Spleen (tissue), 11 donors: ENCODE data around the gene EXOC4. TPM values are rescaled to one million over a fixed set of nuclear protein-coding genes. Genes with fewer than 3 reads are reported as not detected.

ENCODE experiments used
- DNase-seq: peaks from one replicate; pipeline ENCODE4 v3.0.0-alpha.2; 2020
- H3K27ac ChIP-seq, 8 donors: fragments of 200-600 bp; sonication (generic) in 7 of 8; 1 replicate in 4 of 8; 2 replicates in 4 of 8; pipeline versions ENCODE4 v1.5.0 to v1.8.0; 2016 to 2021; ENCODE audit warnings: inconsistent platforms in 4 of 8, mild to moderate bottlenecking in 4 of 8, moderate library complexity in 1 of 8
- H3K27me3 ChIP-seq, 7 donors: fragments of 200-600 bp; sonication (generic) in 6 of 7; replicated peaks in 1 of 7; 1 replicate in 4 of 7; 2 replicates in 3 of 7; pipeline versions ENCODE4 v1.5.0 to v1.8.0; 2016 to 2021; ENCODE audit warnings: inconsistent platforms in 3 of 7, mild to moderate bottlenecking in 1 of 7
- H3K36me3 ChIP-seq, 6 donors: fragments of 200-600 bp; sonication (generic) in 5 of 6; 1 replicate in 4 of 6; 2 replicates in 2 of 6; pipeline versions ENCODE4 v1.5.0 to v1.8.0; 2016 to 2021; ENCODE audit warnings: inconsistent platforms in 2 of 6
- H3K4me1 ChIP-seq, 6 donors: fragments of 200-600 bp; sonication (generic) in 5 of 6; 1 replicate in 3 of 6; 2 replicates in 3 of 6; pipeline versions ENCODE4 v1.5.0 to v1.8.0; 2016 to 2021; ENCODE audit warnings: inconsistent platforms in 3 of 6
- H3K4me3 ChIP-seq, 8 donors: fragments of 200-600 bp; sonication (generic) in 7 of 8; 1 replicate in 4 of 8; 2 replicates in 4 of 8; pipeline versions ENCODE4 v1.5.0 to v1.8.0; 2016 to 2021; ENCODE audit warnings: inconsistent platforms in 4 of 8, mild to moderate bottlenecking in 4 of 8, moderate library complexity in 2 of 8
- H3K9me3 ChIP-seq, 8 donors: fragments of 200-600 bp; sonication (generic) in 7 of 8; 1 replicate in 4 of 8; 2 replicates in 4 of 8; pipeline versions ENCODE4 v1.5.0 to v1.8.0; 2016 to 2021; ENCODE audit warnings: inconsistent platforms in 4 of 8
- CTCF ChIP-seq, 11 experiments: fragments of 200-600 bp in 7 of 11; fragments of 450-650 bp in 4 of 11; sonication (generic) in 4 of 11; IDR thresholded peaks in 8 of 11; conservative IDR thresholded peaks in 3 of 11; 1 replicate in 7 of 11; 2 replicates in 4 of 11; pipeline versions ENCODE4 v1.4.0 to v1.8.0; 2016 to 2021; ENCODE audit warnings: antibody characterized with exemption in 11 of 11, inconsistent platforms in 4 of 11, mild to moderate bottlenecking in 1 of 11
- POLR2A ChIP-seq, 3 donors: fragments of 450-650 bp; IDR thresholded peaks; one replicate each; pipeline ENCODE4 v1.5.1; 2017; ENCODE audit warnings: antibody characterized with exemption in 3 of 3, mild to moderate bottlenecking in 1 of 3
- POLR2AphosphoS5 ChIP-seq, 3 donors: sonication (generic); formaldehyde crosslinking; IDR thresholded peaks; one replicate each; pipeline ENCODE4 v1.5.1; 2017; ENCODE audit warnings: antibody characterized with exemption in 3 of 3
- WGBS, 5 donors: extraction: QIAGEN DNeasy Blood & Tissue Kit in 3 of 5; methylation state at CpG; one replicate each; pipeline versions ENCODE4 v1.1.5 to v1.1.7; 2013 to 2018; 5-methylcytosine and 5-hydroxymethylcytosine counted together
- intact Hi-C: fragments of 100-400 bp; cut with DNase I; formaldehyde crosslinking; loops from one replicate; pipeline ENCODE4 v1.15.0; 2023; ENCODE audit warnings: low total_unique reads
- polyA plus RNA-seq, 3 donors: library from polyadenylated mRNA; stranded (reverse); fragments of 200-250 nt; gene quantifications; one replicate each; pipeline ENCODE4 v1.2.1, GENCODE V29; 2013
- total RNA-seq, 7 donors: library from RNA; depleted of rRNA in 3 of 7; stranded (reverse); fragments of >200 nt in 3 of 7; fragmentation: NEBNext Ultra II Directional in 4 of 7; extraction: Animal tissue kit (Norgen Biotek cat#: 25700) in 4 of 7; gene quantifications; one replicate each; pipeline versions ENCODE4 v1.1.0 to v1.2.1, GENCODE V29; 2016 to 2021
- donor health status: healthy with polysubstance abuse.
- donor health status: DM: no; HTN: no; CAD: no; lungs with moderate emphysema.
- donor health status: DM: no; HTN: no; CAD: no.
- donor health status: Bipolar disorder and iron deficiency.
- donor health status: healthy.
- donor health status: DM: no; HTN: no; CAD: no.
- donor health status: DM: yes; HTN: yes; CAD: no.

Gene EXOC4
- total and polyA plus RNA-seq, 10 donors = 14.1 to 138 (median 102) TPM

- H3K4me3 ChIP-seq = no peak overlapping the region
- WGBS, 5 donors = 48 to 82% (median 66%) methylated on average over 1 of the region's 1 CpG
- no peak for DNase-seq
- peaks cover 0 to 42% (median 7%) of the 10 kb centered on the region in 6 donors for H3K4me1 ChIP-seq
- no peaks in the 10 kb centered on the region for H3K36me3 ChIP-seq
- intact Hi-C loops = no loop called here
- no peaks in the 10 kb centered on the region for H3K9me3 ChIP-seq
- no peak overlapping the region for H3K27ac ChIP-seq
- no peaks in the 10 kb centered on the region for H3K27me3 ChIP-seq
- TF ChIP-seq POLR2A (IDR thresholded peaks at IDR 0.05) = no peak
- TF ChIP-seq POLR2AphosphoS5 (IDR thresholded peaks at IDR 0.05) = no peak
- no peak for TF ChIP-seq CTCF (IDR thresholded peaks at IDR 0.05 in 8 of 11, conservative IDR thresholded peaks at IDR 0.05 in 3 of 11)
Measured at GRCh38 chr7:133540096-133540860, 287.4 kb downstream of the EXOC4 start.

- no peak overlapping the region for H3K27ac ChIP-seq
- intact Hi-C loops = no loop called here
- TF ChIP-seq POLR2AphosphoS5 (IDR thresholded peaks at IDR 0.05) (no peak), CTCF (IDR thresholded peaks at IDR 0.05 in 8 of 11, conservative IDR thresholded peaks at IDR 0.05 in 3 of 11) (no peak)
- no peak for DNase-seq
- no peaks in the 10 kb centered on the region for H3K9me3 ChIP-seq
- H3K27me3 ChIP-seq = no peaks in the 10 kb centered on the region
- H3K4me3 ChIP-seq = no peak overlapping the region
- H3K4me1 ChIP-seq = peaks cover 0 to 42% (median 7%) of the 10 kb centered on the region in 6 donors
- no peaks in the 10 kb centered on the region for H3K36me3 ChIP-seq
Measured at GRCh38 chr7:133542209-133542780, 289.4 kb downstream of the EXOC4 start.

- WGBS, 5 donors = 64 to 87% (median 77%) methylated on average over 3 of the region's 3 CpGs
- Histone ChIP-seq H3K4me1 (peaks cover 0 to 36% (median 7%) of the 10 kb centered on the region in 6 donors), H3K4me3 (no peak overlapping the region), H3K36me3 (no peaks in the 10 kb centered on the region), H3K27me3 (no peaks in the 10 kb centered on the region), H3K9me3 (no peaks in the 10 kb centered on the region), H3K27ac (no peak overlapping the region)
- intact Hi-C loops = no loop called here
- DNase-seq = no peak
- TF ChIP-seq CTCF (IDR thresholded peaks at IDR 0.05 in 8 of 11, conservative IDR thresholded peaks at IDR 0.05 in 3 of 11) (no peak), POLR2A (IDR thresholded peaks at IDR 0.05) (no peak), POLR2AphosphoS5 (IDR thresholded peaks at IDR 0.05) (no peak)
Measured at GRCh38 chr7:133543657-133544056, 290.8 kb downstream of the EXOC4 start.

GRCh38 chr7:133545618-133546017 is 292.7 kb downstream of the EXOC4 start:
- Histone ChIP-seq H3K27me3 (no peaks in the 10 kb centered on the region), H3K9me3 (no peaks in the 10 kb centered on the region), H3K4me3 (no peak overlapping the region), H3K27ac (no peak overlapping the region), H3K4me1 (peaks cover 0 to 18% (median 4%) of the 10 kb centered on the region in 6 donors), H3K36me3 (no peaks in the 10 kb centered on the region)
- no peak for DNase-seq
- intact Hi-C loops = no loop called here
- TF ChIP-seq POLR2AphosphoS5 (IDR thresholded peaks at IDR 0.05) = no peak
- TF ChIP-seq POLR2A (IDR thresholded peaks at IDR 0.05) = no peak
- TF ChIP-seq CTCF (IDR thresholded peaks at IDR 0.05 in 8 of 11, conservative IDR thresholded peaks at IDR 0.05 in 3 of 11) = no peak
- WGBS, 5 donors = 55 to 82% (median 76%) methylated on average over 1 of the region's 1 CpG
